GM19324 (cell line): ENCODE data around the gene UNC45A.
"Not testable (repeated sequence)": the region's sequence is repeated elsewhere in the genome, so short reads cannot be mapped to it uniquely, and the experiment has no call there.

Experiments
- ATAC-seq: cut with Tn5 transposase; IDR thresholded peaks from one replicate; pipeline ENCODE4 v1.9.1; 2021; ENCODE audit warnings: mild to moderate bottlenecking, moderate library complexity; ENCODE audit not compliant: unreplicated experiment, low FRiP score

UNC45A gene

DNA sequence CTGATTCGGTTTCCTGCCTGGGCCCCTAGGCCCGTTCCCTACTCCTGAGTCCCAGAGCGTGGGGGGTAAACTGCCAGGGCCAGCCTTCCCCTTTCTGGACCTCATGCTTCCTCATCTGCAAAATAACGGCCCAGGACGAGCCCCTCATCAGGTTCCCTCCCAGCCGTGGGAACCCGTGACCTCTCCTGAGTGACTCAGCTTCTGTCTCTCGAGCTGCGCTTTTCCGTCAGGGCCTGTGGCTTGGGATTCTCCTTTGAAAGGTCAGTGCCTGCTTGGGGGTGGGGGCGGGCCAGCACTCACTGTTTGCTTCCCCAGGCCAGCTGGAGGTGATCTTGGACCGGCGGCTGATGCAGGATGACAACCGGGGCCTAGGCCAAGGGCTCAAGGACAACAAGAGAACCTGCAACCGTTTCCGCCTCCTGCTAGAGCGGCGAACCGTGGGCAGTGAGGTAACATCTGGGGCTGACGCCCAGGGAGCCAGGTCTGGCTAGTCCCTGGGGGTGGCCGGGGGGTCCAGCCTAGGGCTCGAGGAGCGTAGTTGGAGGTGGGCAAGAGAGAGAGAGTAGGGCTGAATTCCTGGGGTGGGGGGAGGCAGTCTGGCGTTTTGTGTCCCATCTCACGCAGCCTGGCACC lies 19.2 kb upstream of the UNC45A start:
- no peak for ATAC-seq

DNA sequence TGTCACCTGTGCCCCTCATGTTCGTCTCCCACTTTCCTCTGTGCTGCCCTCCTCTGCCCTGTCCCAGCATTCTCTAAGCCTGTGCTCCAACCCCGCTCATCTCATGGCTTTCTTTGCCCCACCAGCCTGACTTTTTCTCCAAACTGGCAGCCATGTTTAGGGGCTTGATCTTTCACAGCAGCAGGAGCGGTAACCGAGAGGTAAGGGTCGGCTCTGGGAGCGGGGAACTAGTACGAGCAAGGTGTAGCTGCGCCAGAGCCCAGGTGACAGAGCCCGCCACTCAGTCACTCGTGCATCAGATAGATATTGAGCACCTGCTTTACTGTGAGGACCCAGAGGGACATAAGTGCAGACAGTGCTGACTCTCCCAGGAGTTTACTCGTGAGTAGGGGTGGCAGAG lies 18.6 kb upstream of the UNC45A start:
- no peak for ATAC-seq

DNA sequence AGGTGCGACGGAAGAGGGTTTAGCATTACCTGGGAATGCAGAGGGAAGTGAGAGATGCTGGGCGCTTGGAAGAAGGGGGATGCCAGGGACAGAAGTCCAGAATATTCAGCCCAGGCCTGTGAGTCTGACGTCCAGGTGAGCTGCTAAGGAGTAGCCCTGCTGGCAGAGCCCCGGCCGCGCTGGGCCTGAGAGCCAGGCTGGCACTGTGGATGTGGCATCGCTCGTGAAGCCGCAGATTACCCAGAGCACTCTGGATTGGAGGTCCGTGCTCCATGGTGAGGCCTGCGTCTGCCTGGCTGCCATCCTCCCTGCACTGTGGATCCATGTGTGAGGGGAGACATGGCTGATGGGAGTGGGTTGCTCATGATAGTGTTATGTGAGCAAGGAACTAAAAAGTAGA lies 17.5 kb upstream of the UNC45A start:
- ATAC-seq: no peak

DNA sequence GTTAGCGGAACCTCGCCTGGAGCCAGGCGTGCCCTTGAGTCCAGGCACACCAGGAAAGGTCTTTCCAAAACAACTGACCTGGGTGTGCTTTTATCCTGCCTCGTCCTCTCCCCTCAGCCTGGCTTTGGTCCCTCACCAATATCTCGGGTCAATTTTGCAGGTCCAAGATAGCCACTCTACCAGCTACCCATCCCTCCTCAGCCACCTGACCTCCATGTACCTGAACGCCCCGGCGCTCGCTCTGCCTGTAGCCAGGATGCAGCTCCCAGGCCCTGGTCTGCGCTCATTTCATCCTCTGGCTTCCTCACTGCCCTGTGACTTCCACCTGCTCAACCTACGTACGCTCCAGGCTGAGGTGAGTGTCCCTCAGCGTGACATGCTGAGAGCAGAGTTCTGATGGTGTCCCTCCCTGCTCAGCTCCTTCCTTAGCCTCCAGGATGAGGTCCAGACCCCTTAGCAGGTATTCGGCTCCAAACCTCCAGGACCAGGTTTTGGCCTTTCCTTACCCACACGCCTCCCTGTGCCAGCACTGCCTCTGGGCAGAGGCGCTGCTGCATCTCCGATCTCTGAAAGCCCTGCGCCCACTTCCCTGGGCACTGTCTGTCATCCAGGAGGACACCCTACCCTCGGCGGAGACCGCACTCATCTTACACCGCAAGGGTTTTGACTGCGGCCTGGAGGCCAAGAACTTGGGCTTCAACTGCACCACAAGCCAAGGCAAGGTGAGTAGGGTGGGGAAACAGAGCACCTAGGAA lies 16.9 kb upstream of the UNC45A start:
- no peak for ATAC-seq

GRCh38 chr15:90918835-90919234 lies 16.2 kb upstream of the UNC45A start:
- no peak for ATAC-seq

GRCh38 chr15:90921887-90922286 lies 13.2 kb upstream of the UNC45A start:
- ATAC-seq: no peak

- ATAC-seq: peak; percentile 75
These were observed 12.3 kb upstream of the UNC45A start for GRCh38 chr15:90922712-90923322.

- peak; percentile 49 for ATAC-seq
These were observed 10.7 kb upstream of the UNC45A start for GRCh38 chr15:90924375-90924774.

DNA sequence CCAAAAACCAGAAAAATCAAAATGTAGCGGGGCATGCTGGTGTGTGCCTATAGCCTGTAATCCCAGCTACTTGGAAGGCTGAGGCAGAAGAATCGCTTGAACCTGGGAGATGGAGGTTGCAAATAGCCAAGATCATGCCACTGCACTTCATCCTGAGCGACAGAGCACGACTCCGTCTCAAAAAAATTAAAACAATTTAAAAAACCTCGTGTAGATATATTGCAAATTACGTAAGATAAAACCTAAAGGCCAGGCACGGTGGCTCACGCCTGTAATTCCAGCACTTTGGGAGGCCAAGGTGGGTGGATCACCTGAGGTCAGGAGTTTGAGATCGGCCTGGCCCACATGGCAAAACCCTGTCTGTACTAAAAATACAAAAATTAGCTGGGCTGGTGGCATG lies 8.3 kb upstream of the UNC45A start:
- ATAC-seq: not testable (repeated sequence)

GRCh38 chr15:90928106-90928505 lies 7.0 kb upstream of the UNC45A start:
- not testable (repeated sequence) for ATAC-seq

- ATAC-seq: no peak
These were observed 5.7 kb upstream of the UNC45A start for GRCh38 chr15:90929246-90930019.

- ATAC-seq: no peak
These were observed 4.1 kb upstream of the UNC45A start for GRCh38 chr15:90930861-90931574.

- no peak for ATAC-seq
These were observed 3.6 kb upstream of the UNC45A start for GRCh38 chr15:90931575-90931827.

DNA sequence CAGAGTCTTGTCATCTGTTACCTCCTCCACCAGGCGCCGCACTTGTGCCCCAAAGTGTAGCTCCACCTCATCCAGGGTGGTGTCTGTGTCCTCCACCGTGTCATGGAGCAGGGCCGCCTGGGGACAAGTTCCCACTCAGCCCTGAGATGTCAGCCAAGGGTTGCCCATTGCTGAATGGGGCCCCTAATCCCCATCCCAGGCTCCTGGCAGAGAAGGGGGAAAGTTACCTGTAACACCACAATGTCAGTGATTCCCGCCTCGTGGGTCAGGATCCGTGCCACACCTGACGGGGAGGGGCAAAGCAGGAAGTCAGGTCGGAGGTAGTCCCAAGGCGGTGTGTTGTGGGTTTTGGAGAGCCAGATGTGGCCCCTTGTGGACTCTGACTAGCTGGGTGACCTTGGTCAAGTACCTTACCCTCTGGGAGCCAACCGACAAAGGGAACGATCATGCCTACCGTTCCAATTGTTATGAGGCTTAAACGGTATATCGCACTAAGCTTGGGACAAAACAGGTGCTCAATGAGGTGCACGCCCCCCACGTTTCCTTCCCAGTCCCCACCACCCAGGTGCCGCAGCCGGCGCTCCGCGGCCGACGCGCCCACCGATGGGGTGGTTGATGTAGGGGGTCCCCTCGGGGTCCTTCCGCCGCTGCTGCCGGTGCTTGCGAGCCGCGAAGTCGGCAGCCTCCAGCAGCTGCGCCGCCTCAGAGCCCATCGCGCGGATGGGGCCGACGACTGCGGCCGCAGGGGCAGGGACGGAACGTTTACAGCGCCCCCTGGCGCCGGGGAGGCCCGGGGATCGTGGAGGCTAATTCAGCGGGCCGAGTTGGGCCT lies 3.0 kb upstream of the UNC45A start, which contains the start of gene HDDC3:
Gene HDDC3, minus strand, starts transcription at position 722 of the 832 bp plus-strand sequence. Its CDS starts 9 bp downstream, at position 713.
- peak; percentile 49 for ATAC-seq

DNA sequence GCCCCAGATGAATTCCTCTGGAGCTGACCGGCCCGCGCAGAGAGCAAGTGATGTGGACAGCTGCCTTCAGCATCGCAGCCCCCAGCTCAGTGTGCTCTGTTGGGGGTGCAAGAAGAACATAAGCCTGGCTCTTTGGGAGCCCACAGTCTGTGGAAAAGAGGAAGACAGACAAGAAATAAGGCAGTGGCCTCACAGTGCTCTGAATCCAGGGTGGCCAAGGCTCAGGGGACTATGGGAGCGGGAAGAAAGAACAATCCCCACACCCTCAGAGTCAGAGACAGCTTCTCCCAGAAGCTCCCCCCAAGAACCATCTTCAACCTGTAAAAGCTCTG lies 2.5 kb upstream of the UNC45A start:
- no peak for ATAC-seq

GRCh38 chr15:90933301-90933700 lies 1.8 kb upstream of the UNC45A start:
- no peak for ATAC-seq

GRCh38 chr15:90934256-90934948 lies 683 bp upstream of the UNC45A start:
- no peak for ATAC-seq

DNA sequence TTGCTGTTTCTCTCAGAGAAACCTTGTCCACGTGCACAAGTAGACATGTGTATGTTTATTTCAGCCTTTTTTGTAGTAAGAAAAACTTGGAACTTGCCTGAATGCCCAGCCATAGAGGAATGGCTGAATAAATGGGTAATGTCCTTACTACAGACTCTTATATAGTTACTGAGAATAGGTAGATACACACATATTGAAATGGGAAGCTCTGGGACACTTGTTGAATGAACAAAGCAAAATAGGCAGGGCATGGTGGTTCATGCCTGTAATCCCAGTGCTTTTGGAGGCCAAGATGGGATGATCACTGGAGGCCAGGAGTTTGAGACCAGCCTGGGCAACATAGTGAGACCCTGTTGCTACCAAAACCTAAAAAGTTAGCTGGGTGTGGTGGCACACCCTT lies 1.7 kb downstream of the UNC45A start:
- no peak for ATAC-seq

DNA sequence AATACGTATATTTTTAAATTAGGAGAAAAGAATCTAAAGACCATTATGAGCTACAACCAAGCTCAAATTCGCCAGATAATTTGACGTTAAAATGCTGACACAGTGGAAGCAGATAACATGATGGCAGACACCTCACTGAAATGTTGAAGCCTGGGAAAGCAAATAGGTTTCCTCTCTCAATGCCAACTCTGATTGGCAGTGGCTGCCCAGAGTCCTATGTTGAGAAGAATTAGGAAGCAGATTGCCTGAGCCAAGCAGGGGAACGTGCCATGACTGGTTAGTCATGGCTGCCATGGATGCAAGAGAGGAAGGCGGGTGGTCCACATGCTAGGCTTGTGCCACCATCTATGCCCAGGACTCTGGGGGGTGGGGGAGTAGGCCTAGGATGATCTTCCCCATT lies 3.2 kb downstream of the UNC45A start:
- no peak for ATAC-seq
